SK-N-SH treated with all-trans-retinoic acid at 6 μM for 48 hours (cell line): ENCODE results near the gene FCHSD2.

Source experiments
- BACH2 ChIP-seq: fragments of 250-450 bp; sonication (Bioruptor Pico); IDR thresholded peaks from 2 replicates; pipeline ENCODE4 v1.9.0; 2021; ENCODE audit warnings: mild to moderate bottlenecking, borderline replicate concordance
- CREB5 ChIP-seq: fragments of 250-450 bp; sonication (Bioruptor Pico); IDR thresholded peaks from 2 replicates; pipeline ENCODE4 v1.5.1; 2020; ENCODE audit warnings: low read depth, mild to moderate bottlenecking, moderate library complexity
- GLIS3 ChIP-seq: fragments of 250-450 bp; sonication (Bioruptor Pico); IDR thresholded peaks from 2 replicates; pipeline ENCODE4 v1.5.0; 2020; ENCODE audit warnings: mild to moderate bottlenecking, moderate library complexity
- OSR1 ChIP-seq: fragments of 250-450 bp; sonication (Bioruptor Pico); IDR thresholded peaks from 2 replicates; pipeline ENCODE4 v1.8.0; 2022; ENCODE audit warnings: moderate library complexity, mild to moderate bottlenecking, inconsistent platforms
- PATZ1 ChIP-seq: fragments of 250-450 bp; sonication (Bioruptor Pico); IDR thresholded peaks from 2 replicates; pipeline ENCODE4 v1.8.0; 2020; ENCODE audit warnings: mild to moderate bottlenecking, moderate library complexity, borderline replicate concordance
- RARB ChIP-seq: fragments of 250-450 bp; sonication (Bioruptor Pico); IDR thresholded peaks from 2 replicates; pipeline ENCODE4 v1.8.0; 2021; ENCODE audit warnings: mild to moderate bottlenecking, moderate library complexity
- SNAI2 ChIP-seq: fragments of 250-450 bp; sonication (Bioruptor Pico); IDR thresholded peaks from 2 replicates; pipeline ENCODE4 v1.5.0; 2020; ENCODE audit warnings: mild to moderate bottlenecking, moderate library complexity
- TOX ChIP-seq: fragments of 250-450 bp; sonication (Bioruptor Pico); IDR thresholded peaks from 2 replicates; pipeline ENCODE4 v1.8.0; 2021; ENCODE audit warnings: mild to moderate bottlenecking, moderate library complexity, borderline replicate concordance
- ZFP3 ChIP-seq: fragments of 250-450 bp; sonication (Bioruptor Pico); IDR thresholded peaks from 2 replicates; pipeline ENCODE4 v1.5.0; 2020; ENCODE audit warnings: mild to moderate bottlenecking, moderate library complexity
- ZFP30 ChIP-seq: fragments of 450-650 bp; formaldehyde crosslinking; IDR thresholded peaks from 2 replicates; pipeline ENCODE4 v1.5.0; 2022; ENCODE audit warnings: mild to moderate bottlenecking, moderate library complexity
- ZNF565 ChIP-seq: fragments of 450-650 bp; formaldehyde crosslinking; conservative IDR thresholded peaks from 2 replicates; pipeline ENCODE4 v1.5.0; 2020; ENCODE audit warnings: low read depth, mild to moderate bottlenecking, moderate library complexity
- ZNF8 ChIP-seq: fragments of 450-650 bp; formaldehyde crosslinking; IDR thresholded peaks from 2 replicates; pipeline ENCODE4 v1.5.0; 2020; ENCODE audit warnings: mild to moderate bottlenecking, moderate library complexity

GRCh38 chr11:72851726-72852125 is 290.4 kb downstream of the FCHSD2 start:
- TF ChIP-seq GLIS3 (CRISPR knock-in tag) = no peak
- TF ChIP-seq ZNF8 (CRISPR knock-in tag) = no peak
- TF ChIP-seq PATZ1 (CRISPR knock-in tag) = no peak
- TF ChIP-seq RARB = no peak
- no peak for TF ChIP-seq CREB5 (CRISPR knock-in tag)
- TF ChIP-seq BACH2 (CRISPR knock-in tag) = no peak
- TF ChIP-seq ZNF565 = no peak
- no peak for TF ChIP-seq ZFP3
- TF ChIP-seq ZFP30 (CRISPR knock-in tag) = no peak
- TF ChIP-seq OSR1 (CRISPR knock-in tag) = no peak
- TF ChIP-seq SNAI2 (CRISPR knock-in tag) = no peak
- no peak for TF ChIP-seq TOX
